Measurements from ENCODE around the gene IL17RC. TPM values are rescaled to one million over a fixed set of nuclear protein-coding genes. Genes with fewer than 3 reads are reported as not detected.

The IL17RC gene
- total RNA-seq, 2 experiments from 2014 or later = 0.21 to 0.44 TPM

- Mint-ChIP-seq H3K9me3 (no peaks in the 10 kb centered on the region), H3K27me3 (ENCODE audit: low read depth) (no peaks in the 10 kb centered on the region), H3K36me3 (ENCODE audit: low read depth) (peaks cover 6% of the 10 kb centered on the region), H3K27ac (no peak overlapping the region), H3K4me1 (ENCODE audit: low read depth) (peaks cover 8% of the 10 kb centered on the region), H3K4me3 (no peak overlapping the region)
- CTCF ChIA-PET = interaction anchor here (0.6 kb wide), 1 partner anchor 344 kb away, joined by 3 read pairs; no protein-coding TSS in a partner anchor
- intact Hi-C loops (cut with micrococcal nuclease) = no loop called here
- DNase-seq = no peak
Measured at GRCh38 chr3:9978710-9979305, 61.9 kb downstream of the IL17RC start.

- Mint-ChIP-seq H3K36me3 (ENCODE audit: low read depth) (peaks cover 2% of the 10 kb centered on the region), H3K27me3 (ENCODE audit: low read depth) (no peaks in the 10 kb centered on the region), H3K4me1 (ENCODE audit: low read depth) (peaks cover 14% of the 10 kb centered on the region), H3K9me3 (no peaks in the 10 kb centered on the region), H3K27ac (no peak overlapping the region), H3K4me3 (no peak overlapping the region)
- intact Hi-C loops (cut with micrococcal nuclease) = no loop called here
- DNase-seq = no peak
- CTCF ChIA-PET = interaction anchor here (0.7 kb wide), 1 partner anchor 148 kb away, joined by 3 read pairs; no protein-coding TSS in a partner anchor
Measured at GRCh38 chr3:9980251-9980650, 63.4 kb downstream of the IL17RC start.

Other genes with a start within 250 kb of the IL17RC start
- gene CPNE9, start 213.3 kb upstream of the IL17RC start, total RNA-seq = not detected
- gene BRPF1, start 185.4 kb upstream of the IL17RC start, total RNA-seq = 10 to 100 TPM; 16.8 to 19.4 TPM
- gene OGG1, start 167.1 kb upstream of the IL17RC start, total RNA-seq = 10 to 100 TPM; 26.1 to 28.5 TPM
- 10 to 100 TPM; 18.9 to 19.5 TPM for gene CAMK1, start 147.2 kb upstream of the IL17RC start, total RNA-seq
- gene TADA3, start 124.6 kb upstream of the IL17RC start, total RNA-seq = 10 to 100 TPM; 62.4 to 67.6 TPM
- 100 to 1,000 TPM; 141 to 144 TPM for gene ARPC4, start 124.0 kb upstream of the IL17RC start, total RNA-seq
- 10 to 100 TPM; 46.3 to 47.1 TPM for gene TTLL3, start 106.8 kb upstream of the IL17RC start, total RNA-seq
- gene RPUSD3, start 73.1 kb upstream of the IL17RC start, total RNA-seq = 10 to 100 TPM; 82.0 to 83.7 TPM
- not detected for gene CIDEC, start 36.8 kb upstream of the IL17RC start, total RNA-seq
- 10 to 100 TPM; 11.7 to 13.6 TPM for gene JAGN1, start 26.5 kb upstream of the IL17RC start, total RNA-seq
- under 1 TPM; 0.24 to 0.25 TPM for gene IL17RE, start 14.2 kb upstream of the IL17RC start, total RNA-seq
- 10 to 100 TPM; 15.7 to 19.9 TPM for gene CRELD1, start 16.7 kb downstream of the IL17RC start, total RNA-seq
- gene PRRT3, start 35.3 kb downstream of the IL17RC start, total RNA-seq = 1 to 10 TPM; 5.8 to 6.7 TPM
- gene EMC3, start 69.7 kb downstream of the IL17RC start, total RNA-seq = 10 to 100 TPM; 28.4 to 32.0 TPM
- gene FANCD2, start 109.3 kb downstream of the IL17RC start, total RNA-seq = 10 to 100 TPM; 86.3 to 90.8 TPM
- not detected for gene FANCD2OS, start 191.2 kb downstream of the IL17RC start, total RNA-seq
- gene BRK1, start 198.6 kb downstream of the IL17RC start, total RNA-seq = 10 to 100 TPM; 73.6 to 73.7 TPM
- 10 to 100 TPM; 51.5 to 54.0 TPM for gene VHL, start 224.7 kb downstream of the IL17RC start, total RNA-seq
- gene IRAK2, start 247.8 kb downstream of the IL17RC start, total RNA-seq = 1 to 10 TPM; 6.4 to 6.9 TPM